Ovary (tissue), 3 donors: ENCODE data around the gene PDLIM3.

Source experiments
- EP300 ChIP-seq: sonication (generic); formaldehyde crosslinking; IDR thresholded peaks from one replicate; pipeline ENCODE4 v1.6.1; 2017; ENCODE audit warnings: antibody characterized with exemption
- POLR2A ChIP-seq: fragments of 450-650 bp; IDR thresholded peaks from one replicate; pipeline ENCODE4 v1.6.1; 2017; ENCODE audit warnings: antibody characterized with exemption, mild to moderate bottlenecking, moderate library complexity
- TF ChIP-seq, protein P1 (sequence below), 3 donors: fragments of 450-650 bp in 2 of 3; fragments of 200-600 bp in 1 of 3; IDR thresholded peaks; one replicate each; pipeline versions ENCODE4 v1.5.1 to v1.8.0; 2016 to 2022; ENCODE audit warnings: antibody characterized with exemption in 3 of 3, mild to moderate bottlenecking in 1 of 3
- donor health status: DM: no; HTN: no; CAD: no.

DNA sequence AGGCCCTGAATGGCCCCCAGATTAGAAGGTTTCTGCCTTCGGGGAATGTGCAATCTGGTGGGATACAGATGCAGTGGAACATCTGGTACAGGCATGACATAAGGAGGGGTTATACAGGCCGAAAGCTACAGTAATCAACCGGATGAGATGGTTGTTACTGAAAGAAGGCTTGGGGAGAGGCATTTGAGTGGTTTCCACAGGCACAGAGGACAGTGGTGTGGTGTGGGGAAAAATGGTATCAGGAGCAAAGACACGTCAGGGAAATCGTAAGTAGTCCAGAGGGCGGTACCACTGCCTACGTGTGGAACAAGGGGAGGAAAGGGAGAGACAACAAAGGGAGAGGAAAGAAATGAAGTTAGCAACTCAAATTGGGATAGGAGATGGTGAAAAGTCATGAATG, 3.0 kb downstream of the PDLIM3 start:
- no peak for TF ChIP-seq POLR2A
- TF ChIP-seq, protein P1, sequence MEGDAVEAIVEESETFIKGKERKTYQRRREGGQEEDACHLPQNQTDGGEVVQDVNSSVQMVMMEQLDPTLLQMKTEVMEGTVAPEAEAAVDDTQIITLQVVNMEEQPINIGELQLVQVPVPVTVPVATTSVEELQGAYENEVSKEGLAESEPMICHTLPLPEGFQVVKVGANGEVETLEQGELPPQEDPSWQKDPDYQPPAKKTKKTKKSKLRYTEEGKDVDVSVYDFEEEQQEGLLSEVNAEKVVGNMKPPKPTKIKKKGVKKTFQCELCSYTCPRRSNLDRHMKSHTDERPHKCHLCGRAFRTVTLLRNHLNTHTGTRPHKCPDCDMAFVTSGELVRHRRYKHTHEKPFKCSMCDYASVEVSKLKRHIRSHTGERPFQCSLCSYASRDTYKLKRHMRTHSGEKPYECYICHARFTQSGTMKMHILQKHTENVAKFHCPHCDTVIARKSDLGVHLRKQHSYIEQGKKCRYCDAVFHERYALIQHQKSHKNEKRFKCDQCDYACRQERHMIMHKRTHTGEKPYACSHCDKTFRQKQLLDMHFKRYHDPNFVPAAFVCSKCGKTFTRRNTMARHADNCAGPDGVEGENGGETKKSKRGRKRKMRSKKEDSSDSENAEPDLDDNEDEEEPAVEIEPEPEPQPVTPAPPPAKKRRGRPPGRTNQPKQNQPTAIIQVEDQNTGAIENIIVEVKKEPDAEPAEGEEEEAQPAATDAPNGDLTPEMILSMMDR (IDR thresholded peaks at IDR 0.05) = no peak
- no peak for TF ChIP-seq EP300
